Thyroid gland (tissue), 4 donors: ENCODE data around the gene MYLK4.

Experiments used
- POLR2A ChIP-seq, 2 donors: fragments of 450-650 bp; IDR thresholded peaks; one replicate each; pipeline ENCODE4 v1.6.1; 2017; ENCODE audit warnings: antibody characterized with exemption in 2 of 2, mild to moderate bottlenecking in 2 of 2, moderate library complexity in 1 of 2
- TF ChIP-seq, protein P1 (sequence below), 6 experiments: fragments of 200-600 bp in 3 of 6; fragments of 450-650 bp in 3 of 6; sonication (generic) in 3 of 6; IDR thresholded peaks; one replicate each; pipeline ENCODE4 v1.5.1; 2016 to 2019; ENCODE audit warnings: antibody characterized with exemption in 6 of 6, mild to moderate bottlenecking in 2 of 6, inconsistent platforms in 1 of 6, moderate library complexity in 1 of 6

DNA sequence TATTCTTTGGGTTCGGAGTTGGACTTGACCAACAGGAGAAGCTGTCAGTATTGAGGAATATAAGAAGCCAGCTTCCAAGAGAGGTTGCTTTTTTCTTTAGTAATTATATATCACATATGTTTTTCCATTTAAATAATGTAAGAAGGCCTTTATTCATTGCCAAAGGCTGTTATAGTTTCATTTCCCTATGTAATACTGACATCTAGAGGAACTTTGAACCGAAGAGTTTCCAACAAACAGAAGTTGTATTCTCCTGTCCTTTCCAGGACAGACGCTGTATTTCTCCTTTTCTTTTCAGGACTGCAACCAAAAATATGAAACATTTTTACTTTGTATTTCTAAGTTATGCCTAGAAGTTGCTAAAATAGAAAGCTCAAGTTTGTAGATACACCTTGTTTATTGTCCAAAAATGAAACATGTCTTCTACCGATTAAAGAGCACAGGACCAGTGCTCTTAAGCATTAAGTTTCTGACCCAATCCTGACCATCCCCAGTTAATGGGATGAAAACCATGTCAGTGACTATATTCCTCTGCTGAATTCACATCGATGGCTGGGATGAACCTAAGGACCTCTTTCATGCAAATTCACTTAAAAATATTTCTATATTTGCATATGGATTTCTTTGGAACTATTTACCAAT, 55.1 kb downstream of the MYLK4 start:
- no peak for TF ChIP-seq POLR2A (IDR thresholded peaks at IDR 0.05)
- TF ChIP-seq, protein P1, sequence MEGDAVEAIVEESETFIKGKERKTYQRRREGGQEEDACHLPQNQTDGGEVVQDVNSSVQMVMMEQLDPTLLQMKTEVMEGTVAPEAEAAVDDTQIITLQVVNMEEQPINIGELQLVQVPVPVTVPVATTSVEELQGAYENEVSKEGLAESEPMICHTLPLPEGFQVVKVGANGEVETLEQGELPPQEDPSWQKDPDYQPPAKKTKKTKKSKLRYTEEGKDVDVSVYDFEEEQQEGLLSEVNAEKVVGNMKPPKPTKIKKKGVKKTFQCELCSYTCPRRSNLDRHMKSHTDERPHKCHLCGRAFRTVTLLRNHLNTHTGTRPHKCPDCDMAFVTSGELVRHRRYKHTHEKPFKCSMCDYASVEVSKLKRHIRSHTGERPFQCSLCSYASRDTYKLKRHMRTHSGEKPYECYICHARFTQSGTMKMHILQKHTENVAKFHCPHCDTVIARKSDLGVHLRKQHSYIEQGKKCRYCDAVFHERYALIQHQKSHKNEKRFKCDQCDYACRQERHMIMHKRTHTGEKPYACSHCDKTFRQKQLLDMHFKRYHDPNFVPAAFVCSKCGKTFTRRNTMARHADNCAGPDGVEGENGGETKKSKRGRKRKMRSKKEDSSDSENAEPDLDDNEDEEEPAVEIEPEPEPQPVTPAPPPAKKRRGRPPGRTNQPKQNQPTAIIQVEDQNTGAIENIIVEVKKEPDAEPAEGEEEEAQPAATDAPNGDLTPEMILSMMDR (IDR thresholded peaks at IDR 0.05), result peak in 1 of 6 experiments; percentile 14
